ENCODE measurements around the gene TNS3.

DNA sequence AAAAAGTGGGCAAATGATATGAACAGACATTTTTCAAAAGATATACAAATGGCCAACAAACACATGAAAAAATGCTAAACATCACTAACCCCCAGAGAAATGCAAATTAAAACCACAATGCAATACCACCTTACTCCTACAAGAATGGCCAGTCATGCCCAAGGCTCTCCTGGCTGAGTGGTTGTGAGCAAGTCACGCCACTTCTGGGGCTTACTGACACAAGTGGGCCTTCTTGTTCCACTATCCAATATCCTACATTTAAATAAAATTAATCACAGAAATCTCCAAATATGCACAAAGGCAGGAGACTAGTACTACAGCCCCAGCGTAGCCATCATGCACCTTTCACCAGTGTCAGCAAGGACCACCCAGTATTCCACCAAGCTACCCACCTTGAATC is 181.9 kb downstream of the TNS3 start:
- TF ChIP-seq POLR2A (IDR thresholded peaks at IDR 0.05): no peak
- TF ChIP-seq, protein P1, sequence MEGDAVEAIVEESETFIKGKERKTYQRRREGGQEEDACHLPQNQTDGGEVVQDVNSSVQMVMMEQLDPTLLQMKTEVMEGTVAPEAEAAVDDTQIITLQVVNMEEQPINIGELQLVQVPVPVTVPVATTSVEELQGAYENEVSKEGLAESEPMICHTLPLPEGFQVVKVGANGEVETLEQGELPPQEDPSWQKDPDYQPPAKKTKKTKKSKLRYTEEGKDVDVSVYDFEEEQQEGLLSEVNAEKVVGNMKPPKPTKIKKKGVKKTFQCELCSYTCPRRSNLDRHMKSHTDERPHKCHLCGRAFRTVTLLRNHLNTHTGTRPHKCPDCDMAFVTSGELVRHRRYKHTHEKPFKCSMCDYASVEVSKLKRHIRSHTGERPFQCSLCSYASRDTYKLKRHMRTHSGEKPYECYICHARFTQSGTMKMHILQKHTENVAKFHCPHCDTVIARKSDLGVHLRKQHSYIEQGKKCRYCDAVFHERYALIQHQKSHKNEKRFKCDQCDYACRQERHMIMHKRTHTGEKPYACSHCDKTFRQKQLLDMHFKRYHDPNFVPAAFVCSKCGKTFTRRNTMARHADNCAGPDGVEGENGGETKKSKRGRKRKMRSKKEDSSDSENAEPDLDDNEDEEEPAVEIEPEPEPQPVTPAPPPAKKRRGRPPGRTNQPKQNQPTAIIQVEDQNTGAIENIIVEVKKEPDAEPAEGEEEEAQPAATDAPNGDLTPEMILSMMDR (IDR thresholded peaks at IDR 0.05): no peak
- no peak for TF ChIP-seq EP300 (IDR thresholded peaks at IDR 0.05)
